Measurements from ENCODE around the gene CNPY1.

CNPY1 gene

DNA sequence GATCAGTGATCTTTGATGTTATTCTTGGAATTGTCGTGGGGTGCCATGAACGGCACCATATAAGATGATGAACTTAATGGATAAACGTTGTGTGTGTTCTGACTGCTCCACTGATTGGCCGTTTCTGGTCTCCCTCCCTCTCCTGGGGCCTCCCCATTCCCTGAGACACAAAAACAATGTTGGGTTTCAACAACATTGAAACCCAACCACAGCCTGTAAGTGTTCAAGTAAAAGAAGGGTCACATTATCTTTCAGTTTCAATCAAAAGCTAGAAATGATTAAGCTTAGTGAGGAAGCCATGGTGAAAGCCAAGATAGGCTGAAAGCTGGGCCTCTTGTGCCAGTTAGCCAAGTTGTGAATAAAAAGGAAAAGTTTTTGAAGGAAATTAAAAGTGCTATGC lies 68.9 kb downstream of the CNPY1 start:
- TF ChIP-seq, protein P1, sequence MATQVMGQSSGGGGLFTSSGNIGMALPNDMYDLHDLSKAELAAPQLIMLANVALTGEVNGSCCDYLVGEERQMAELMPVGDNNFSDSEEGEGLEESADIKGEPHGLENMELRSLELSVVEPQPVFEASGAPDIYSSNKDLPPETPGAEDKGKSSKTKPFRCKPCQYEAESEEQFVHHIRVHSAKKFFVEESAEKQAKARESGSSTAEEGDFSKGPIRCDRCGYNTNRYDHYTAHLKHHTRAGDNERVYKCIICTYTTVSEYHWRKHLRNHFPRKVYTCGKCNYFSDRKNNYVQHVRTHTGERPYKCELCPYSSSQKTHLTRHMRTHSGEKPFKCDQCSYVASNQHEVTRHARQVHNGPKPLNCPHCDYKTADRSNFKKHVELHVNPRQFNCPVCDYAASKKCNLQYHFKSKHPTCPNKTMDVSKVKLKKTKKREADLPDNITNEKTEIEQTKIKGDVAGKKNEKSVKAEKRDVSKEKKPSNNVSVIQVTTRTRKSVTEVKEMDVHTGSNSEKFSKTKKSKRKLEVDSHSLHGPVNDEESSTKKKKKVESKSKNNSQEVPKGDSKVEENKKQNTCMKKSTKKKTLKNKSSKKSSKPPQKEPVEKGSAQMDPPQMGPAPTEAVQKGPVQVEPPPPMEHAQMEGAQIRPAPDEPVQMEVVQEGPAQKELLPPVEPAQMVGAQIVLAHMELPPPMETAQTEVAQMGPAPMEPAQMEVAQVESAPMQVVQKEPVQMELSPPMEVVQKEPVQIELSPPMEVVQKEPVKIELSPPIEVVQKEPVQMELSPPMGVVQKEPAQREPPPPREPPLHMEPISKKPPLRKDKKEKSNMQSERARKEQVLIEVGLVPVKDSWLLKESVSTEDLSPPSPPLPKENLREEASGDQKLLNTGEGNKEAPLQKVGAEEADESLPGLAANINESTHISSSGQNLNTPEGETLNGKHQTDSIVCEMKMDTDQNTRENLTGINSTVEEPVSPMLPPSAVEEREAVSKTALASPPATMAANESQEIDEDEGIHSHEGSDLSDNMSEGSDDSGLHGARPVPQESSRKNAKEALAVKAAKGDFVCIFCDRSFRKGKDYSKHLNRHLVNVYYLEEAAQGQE (IDR thresholded peaks at IDR 0.05; ENCODE audit: insufficient read depth in 1 of 2, low read depth in 2 of 2, low read length in 2 of 2) = no peak
- no peak for TF ChIP-seq TAF1 (IDR thresholded peaks at IDR 0.05; ENCODE audit: borderline replicate concordance, insufficient read depth, low read length)
- TF ChIP-seq FOXP2 (optimal IDR thresholded peaks at IDR 0.05; ENCODE audit: borderline replicate concordance, extremely low read depth, extremely low read length, insufficient read depth) = no peak

GRCh38 chr7:155471718-155472117 lies 74.6 kb downstream of the CNPY1 start:
- TF ChIP-seq TAF1 (IDR thresholded peaks at IDR 0.05; ENCODE audit: borderline replicate concordance, insufficient read depth, low read length) (no peak), SIN3A (IDR thresholded peaks at IDR 0.05; ENCODE audit: borderline replicate concordance, insufficient read depth, low read length) (no peak), POLR2AphosphoS5 (IDR thresholded peaks at IDR 0.05; ENCODE audit: low read depth, low read length) (no peak), FOXP2 (optimal IDR thresholded peaks at IDR 0.05; ENCODE audit: borderline replicate concordance, extremely low read depth, extremely low read length, insufficient read depth) (no peak)
- TF ChIP-seq, protein P1 (IDR thresholded peaks at IDR 0.05; ENCODE audit: insufficient read depth in 1 of 2, low read depth in 2 of 2, low read length in 2 of 2) = no peak

- TF ChIP-seq POLR2AphosphoS5 (IDR thresholded peaks at IDR 0.05; ENCODE audit: low read depth, low read length) (no peak), SIN3A (IDR thresholded peaks at IDR 0.05; ENCODE audit: borderline replicate concordance, insufficient read depth, low read length) (no peak), TAF1 (IDR thresholded peaks at IDR 0.05; ENCODE audit: borderline replicate concordance, insufficient read depth, low read length) (no peak)
Observed at GRCh38 chr7:155470686-155471638, 75.4 kb downstream of the CNPY1 start.

GRCh38 chr7:155470186-155470487 lies 76.2 kb downstream of the CNPY1 start:
- TF ChIP-seq TAF1 (IDR thresholded peaks at IDR 0.05; ENCODE audit: borderline replicate concordance, insufficient read depth, low read length) (no peak), FOXP2 (optimal IDR thresholded peaks at IDR 0.05; ENCODE audit: borderline replicate concordance, extremely low read depth, extremely low read length, insufficient read depth) (no peak), SIN3A (IDR thresholded peaks at IDR 0.05; ENCODE audit: borderline replicate concordance, insufficient read depth, low read length) (no peak), POLR2AphosphoS5 (IDR thresholded peaks at IDR 0.05; ENCODE audit: low read depth, low read length) (no peak)
- TF ChIP-seq, protein P1 (IDR thresholded peaks at IDR 0.05; ENCODE audit: insufficient read depth in 1 of 2, low read depth in 2 of 2, low read length in 2 of 2) = no peak

DNA sequence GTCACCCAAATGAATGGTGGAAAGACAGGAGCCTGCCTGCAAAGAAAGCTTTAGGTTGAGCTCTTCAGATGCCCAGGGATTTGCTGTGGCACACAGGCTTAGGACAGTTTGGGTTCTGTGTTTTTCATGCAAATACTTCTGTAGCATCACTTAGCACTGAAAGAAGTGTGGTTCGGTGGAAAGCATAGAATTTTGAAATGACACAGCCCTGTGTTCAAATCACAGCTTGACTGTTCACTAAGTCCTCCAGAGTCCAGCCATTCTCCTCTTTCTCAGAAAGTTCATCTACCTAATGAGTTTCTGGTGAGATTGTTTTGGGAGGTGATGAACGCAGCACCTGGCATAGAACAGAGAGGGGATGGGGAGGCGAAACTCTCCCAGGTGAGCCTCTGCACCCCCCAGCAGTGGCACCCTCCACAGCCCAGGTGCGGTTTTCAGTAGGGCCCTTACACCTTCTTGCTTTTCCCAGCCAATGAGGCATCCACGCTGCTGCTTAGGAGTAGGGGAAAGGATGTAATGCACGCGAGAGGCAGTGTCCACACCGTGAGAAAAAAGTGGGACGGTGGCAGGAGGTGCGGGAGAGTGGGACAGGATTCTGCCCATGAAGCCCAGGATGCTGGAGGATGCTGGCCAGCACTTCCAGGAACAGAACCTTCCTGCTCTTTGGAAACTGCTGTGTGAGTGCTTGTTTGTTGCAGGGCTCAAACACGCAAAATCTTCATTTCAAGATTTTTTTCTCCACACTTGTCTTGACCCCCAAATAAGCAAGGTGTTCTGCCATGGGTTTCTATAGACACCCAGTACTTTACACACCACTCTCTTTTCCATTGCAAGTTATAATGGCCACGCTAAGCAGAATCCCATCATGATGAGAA lies 76.8 kb downstream of the CNPY1 start:
- TF ChIP-seq SIN3A (IDR thresholded peaks at IDR 0.05; ENCODE audit: borderline replicate concordance, insufficient read depth, low read length) = no peak
- TF ChIP-seq TAF1 (IDR thresholded peaks at IDR 0.05; ENCODE audit: borderline replicate concordance, insufficient read depth, low read length) = no peak

DNA sequence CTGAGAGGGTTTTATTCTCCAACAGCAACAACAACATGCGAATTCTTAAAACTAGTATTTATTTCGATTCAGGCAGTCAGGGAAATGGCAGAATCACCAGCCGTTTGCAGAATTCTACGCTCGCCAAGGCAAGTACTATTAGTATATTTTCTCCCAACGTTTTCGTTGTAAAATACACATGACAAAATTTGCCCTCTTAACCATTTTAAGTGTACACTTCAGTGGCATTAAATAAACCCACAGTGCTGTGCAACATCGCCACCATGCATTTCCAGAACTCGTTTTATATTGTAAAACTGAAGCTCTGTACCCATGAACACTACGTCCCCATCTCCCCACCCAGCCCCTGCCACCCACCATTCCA lies 77.6 kb downstream of the CNPY1 start:
- no peak for TF ChIP-seq TAF1 (IDR thresholded peaks at IDR 0.05; ENCODE audit: borderline replicate concordance, insufficient read depth, low read length)
- no peak for TF ChIP-seq FOXP2 (optimal IDR thresholded peaks at IDR 0.05; ENCODE audit: borderline replicate concordance, extremely low read depth, extremely low read length, insufficient read depth)
- no peak for TF ChIP-seq SIN3A (IDR thresholded peaks at IDR 0.05; ENCODE audit: borderline replicate concordance, insufficient read depth, low read length)
- no peak for TF ChIP-seq POLR2AphosphoS5 (IDR thresholded peaks at IDR 0.05; ENCODE audit: low read depth, low read length)
- TF ChIP-seq, protein P1 (IDR thresholded peaks at IDR 0.05; ENCODE audit: insufficient read depth in 1 of 2, low read depth in 2 of 2, low read length in 2 of 2) = no peak
